IMR-90 (cell line): Measurements from ENCODE around the gene CC2D1A. TPM values are rescaled to one million over a fixed set of nuclear protein-coding genes. Genes with fewer than 3 reads are reported as not detected.

Experiments used
- ATAC-seq: fragments of 200-7000 bp; cut with Tn5 transposase; 2 replicates; pipeline ENCODE4 v1.9.1; 2020; ENCODE audit warnings: low read depth, mild to moderate bottlenecking, moderate library complexity
- BruUV-seq: library from RNA; stranded (reverse); fragments of 400-500 nt; replicated peaks from 2 replicates; lab custom pipeline; 2021; lab: Mats Ljungman, UMichigan
- CTCF ChIA-PET: fragments of 300-600 bp; formaldehyde crosslinking; extraction: SDS; loops from one replicate; lab custom pipeline; 2021; ENCODE audit warnings: antibody characterized with exemption; lab: Yijun Ruan, JAX
- POLR2A ChIA-PET: fragments of 300-600 bp; sonication (Branson Sonifier 250); formaldehyde crosslinking; loops from one replicate; lab custom pipeline; 2022; ENCODE audit warnings: antibody characterized with exemption; ENCODE audit not compliant: unreplicated experiment; lab: Charles Lee
- DNase-seq: peaks from one replicate; pipeline ENCODE4 v3.0.0; 2013
- H2AFZ ChIP-seq: replicated peaks from 2 replicates; pipeline ENCODE3; 2013; ENCODE audit warnings: low read length, mild to moderate bottlenecking; ENCODE audit not compliant: poor library complexity
- H2AK5ac ChIP-seq: 2 replicates; pipeline ENCODE4 v1.6.1; 2013; ENCODE audit warnings: low read depth, low read length, inconsistent platforms
- H2AK9ac ChIP-seq: replicated peaks from 2 replicates; pipeline ENCODE3; 2013; ENCODE audit warnings: mild to moderate bottlenecking, low read depth, low read length, moderate library complexity; ENCODE audit not compliant: poor library complexity
- H2BK120ac ChIP-seq: 2 replicates; pipeline ENCODE4 v1.6.1; 2013; ENCODE audit warnings: low read depth, low read length, inconsistent platforms
- H2BK15ac ChIP-seq: 3 replicates; pipeline ENCODE4 v1.6.1; 2013; ENCODE audit warnings: low read depth, low read length, inconsistent platforms
- H2BK20ac ChIP-seq: 2 replicates; pipeline ENCODE4 v1.6.1; 2013; ENCODE audit warnings: low read depth, mild to moderate bottlenecking, inconsistent platforms, low read length, moderate library complexity
- H2BK5ac ChIP-seq: 2 replicates; pipeline ENCODE4 v1.6.1; 2013; ENCODE audit warnings: mild to moderate bottlenecking, low read depth, low read length, inconsistent platforms; ENCODE audit not compliant: poor library complexity, severe bottlenecking
- H3K14ac ChIP-seq: replicated peaks from 2 replicates; pipeline ENCODE4 v1.6.1; 2013; ENCODE audit warnings: low read depth, low read length, inconsistent platforms
- H3K18ac ChIP-seq: 2 replicates; pipeline ENCODE4 v1.6.1; 2013; ENCODE audit warnings: low read depth, low read length, control low read depth
- H3K23ac ChIP-seq: 2 replicates; pipeline ENCODE4 v1.6.1; 2013; ENCODE audit warnings: low read depth, low read length, inconsistent platforms
- H3K27ac ChIP-seq: 2 replicates; pipeline ENCODE4 v1.5.1; 2013; ENCODE audit warnings: mild to moderate bottlenecking, control low read depth, low read length; ENCODE audit not compliant: insufficient read depth
- H3K27me3 ChIP-seq: 2 replicates; pipeline ENCODE4 v1.6.1; 2013; ENCODE audit warnings: low read length; ENCODE audit not compliant: control insufficient read depth, insufficient read depth
- H3K36me3 ChIP-seq: 2 replicates; pipeline ENCODE4 v1.6.1; 2013; ENCODE audit warnings: low read length, mixed read lengths; ENCODE audit not compliant: control insufficient read depth, insufficient read depth
- H3K4ac ChIP-seq: 2 replicates; pipeline ENCODE4 v1.6.1; 2013; ENCODE audit warnings: low read depth, low read length, inconsistent platforms
- H3K4me1 ChIP-seq: 2 replicates; pipeline ENCODE4 v1.6.1; 2013; ENCODE audit warnings: low read length, mixed read lengths; ENCODE audit not compliant: control insufficient read depth, insufficient read depth
- H3K4me2 ChIP-seq: 2 replicates; pipeline ENCODE4 v1.6.1; 2013; ENCODE audit warnings: low read depth, mild to moderate bottlenecking, control low read depth, low read length, moderate library complexity
- H3K4me3 ChIP-seq: 2 replicates; pipeline ENCODE4 v1.5.1; 2013; ENCODE audit warnings: low read depth, mild to moderate bottlenecking, control low read depth, low read length, moderate library complexity; ENCODE audit not compliant: insufficient read depth
- H3K56ac ChIP-seq: 2 replicates; pipeline ENCODE4 v1.6.1; 2013; ENCODE audit warnings: low read length, inconsistent platforms; ENCODE audit not compliant: insufficient read depth; ENCODE audit errors: extremely low read depth
- H3K79me1 ChIP-seq, 2 experiments: 2 replicates each; pipeline ENCODE4 v1.6.1; 2013; ENCODE audit warnings: low read length in 2 of 2, inconsistent platforms in 1 of 2, low read depth in 1 of 2
- H3K9ac ChIP-seq: 2 replicates; pipeline ENCODE4 v1.6.1; 2013; ENCODE audit warnings: low read depth, low read length, control low read depth
- H3K9me1 ChIP-seq: 2 replicates; pipeline ENCODE4 v1.6.1; 2013; ENCODE audit warnings: low read length, inconsistent platforms; ENCODE audit not compliant: insufficient read depth
- H3K9me3 ChIP-seq: 2 replicates; pipeline ENCODE4 v1.6.1; 2013; ENCODE audit warnings: low read length; ENCODE audit not compliant: control insufficient read depth, insufficient read depth
- H4K20me1 ChIP-seq: 2 replicates; pipeline ENCODE4 v1.6.1; 2013; ENCODE audit warnings: low read length, inconsistent platforms; ENCODE audit not compliant: insufficient read depth
- H4K5ac ChIP-seq: 2 replicates; pipeline ENCODE4 v1.6.1; 2013; ENCODE audit warnings: mild to moderate bottlenecking, low read depth, low read length, control low read depth
- H4K8ac ChIP-seq, 2 experiments: 2 replicates each; pipeline ENCODE4 v1.6.1; 2013; ENCODE audit warnings: low read depth in 2 of 2, low read length in 2 of 2, control low read depth in 1 of 2, inconsistent platforms in 1 of 2
- H4K91ac ChIP-seq: 2 replicates; pipeline ENCODE4 v1.6.1; 2013; ENCODE audit warnings: low read depth, low read length, inconsistent platforms; ENCODE audit not compliant: insufficient read depth
- BHLHE40 ChIP-seq: fragments of 150-350 bp; IDR thresholded peaks from 2 replicates; pipeline ENCODE4 v1.6.1; 2016; ENCODE audit warnings: mild to moderate bottlenecking, low read depth, low read length
- CTCF ChIP-seq: conservative IDR thresholded peaks from 2 replicates; pipeline ENCODE4 v1.5.1; 2012; ENCODE audit warnings: mild to moderate bottlenecking, low read depth, low read length, improper control_type of control experiment
- ELK1 ChIP-seq: fragments of 150-350 bp; IDR thresholded peaks from 2 replicates; pipeline ENCODE4 v1.6.1; 2016; ENCODE audit warnings: low read depth, mild to moderate bottlenecking, low read length, moderate library complexity, borderline replicate concordance
- FOS ChIP-seq: fragments of 150-350 bp; IDR thresholded peaks from 2 replicates; pipeline ENCODE4 v1.6.1; 2016; ENCODE audit warnings: low read depth, low read length
- NFE2L2 ChIP-seq: fragments of 150-350 bp; IDR thresholded peaks from 2 replicates; pipeline ENCODE4 v1.6.1; 2016; ENCODE audit warnings: low read depth, mild to moderate bottlenecking, low read length
- RAD21 ChIP-seq: IDR thresholded peaks from 2 replicates; pipeline ENCODE4 v1.6.1; 2012; ENCODE audit warnings: low read length, improper control_type of control experiment
- USF2 ChIP-seq: fragments of 150-350 bp; IDR thresholded peaks from 2 replicates; pipeline ENCODE4 v1.6.1; 2017; ENCODE audit warnings: mild to moderate bottlenecking, antibody characterized with exemption, low read length, low read depth
- WGBS, 2 experiments: methylation state at CpG; one replicate each; pipeline versions ENCODE4 v1.1.5 to v1.1.7; 2013; ENCODE audit warnings: missing lambda C conversion rate in 2 of 2; ENCODE audit not compliant: insufficient read length in 1 of 2; ENCODE audit errors: extremely low coverage in 2 of 2; 5-methylcytosine and 5-hydroxymethylcytosine counted together
- dilution Hi-C: fragments of 300-500 bp; cut with HindIII; formaldehyde crosslinking; loops from one replicate; pipeline ENCODE4 v1.14.3; 2018; ENCODE audit warnings: low sequenced_read_pairs; ENCODE audit not compliant: unreplicated experiment
- in situ Hi-C: fragments of 300-500 bp; cut with MboI; formaldehyde crosslinking; loops from 3 replicates; pipeline ENCODE4 v1.14.3; 2019; ENCODE audit warnings: low sequenced_read_pairs, inconsistent platforms, mixed read lengths
- intact Hi-C: fragments of 100-400 bp; cut with micrococcal nuclease; formaldehyde crosslinking; loops from 2 replicates; pipeline ENCODE4 v1.10.0; 2022
- polyA plus RNA-seq, 3 experiments: library from polyadenylated mRNA; depleted of rRNA; stranded (reverse); fragments of >200 nt; gene quantifications; 2 replicates each; pipeline ENCODE4 v1.2.3, GENCODE V29; 2012; ENCODE audit warnings: low replicate concordance in 1 of 3
- total RNA-seq: library from RNA; depleted of rRNA; stranded (reverse); fragments of >200 nt; gene quantifications from 2 replicates; pipeline ENCODE4 v1.2.3, GENCODE V29; 2012

Gene CC2D1A
- total and polyA plus RNA-seq, 2 of the 4 experiments (the other 2 are of a cell fraction) = 4.1 to 14.7 TPM

GRCh38 chr19:13908674-13909073 lies 2.7 kb downstream of the CC2D1A start:
- dilution Hi-C loops = no loop called here
- ATAC-seq (no peak), DNase-seq (no peak)
- no peaks in the 10 kb centered on the region for H4K20me1 ChIP-seq
- no peak overlapping the region for H3K14ac ChIP-seq
- H2AFZ ChIP-seq = no peak overlapping the region
- no peak overlapping the region for H2AK9ac ChIP-seq
- H3K18ac ChIP-seq = no peak overlapping the region
- no peak overlapping the region for H3K4ac ChIP-seq
- no peak overlapping the region for H3K4me2 ChIP-seq
- in situ Hi-C loops = no loop called here
- H2BK20ac ChIP-seq = no peak overlapping the region
- intact Hi-C loops = no loop called here
- H2BK120ac ChIP-seq = no peak overlapping the region
- H3K56ac ChIP-seq = no peak overlapping the region
- no peak overlapping the region for H3K23ac ChIP-seq
- no peak overlapping the region for H4K5ac ChIP-seq
- H3K79me1 ChIP-seq = peaks cover 6 to 8% of the 10 kb centered on the region in 2 experiments
- H3K4me3 ChIP-seq = no peak overlapping the region
- POLR2A ChIA-PET = no interaction called here
- H2BK5ac ChIP-seq = no peak overlapping the region
- H4K91ac ChIP-seq = no peak overlapping the region
- TF ChIP-seq BHLHE40 (no peak), ELK1 (no peak), USF2 (no peak), FOS (no peak), NFE2L2 (no peak), CTCF (no peak), RAD21 (no peak)
- no peaks in the 10 kb centered on the region; the same call in none of the 2 replicates for H3K9me1 ChIP-seq
- CTCF ChIA-PET = interaction anchor here (0.6 to 0.7 kb wide), 2 partner anchors 161 to 324 kb away, joined by 3 read pairs; no protein-coding TSS in a partner anchor
- no peak overlapping the region for H3K27ac ChIP-seq
- no peaks in the 10 kb centered on the region; the same call in 1 of the 2 replicates for H3K4me1 ChIP-seq
- no peak overlapping the region for H2BK15ac ChIP-seq
- H3K9ac ChIP-seq = no peak overlapping the region
- H4K8ac ChIP-seq = no peak overlapping the region
- WGBS, 2 experiments = 89% methylated on average over 4 of the region's 8 CpGs; no CpG with 5 or more reads in 1 of the 2 experiments
- no TSS peak for BruUV-seq
- no peaks in the 10 kb centered on the region for H3K27me3 ChIP-seq
- H3K36me3 ChIP-seq = peaks cover 22% of the 10 kb centered on the region
- no peak overlapping the region for H2AK5ac ChIP-seq
- no peaks in the 10 kb centered on the region for H3K9me3 ChIP-seq
